GM12878 (cell line): ENCODE data around the gene FBLN5. TPM values are rescaled to one million over a fixed set of nuclear protein-coding genes. Genes with fewer than 3 reads are reported as not detected.
A peak's percentile ranks its signal among the peaks of the same experiment; 100 is the strongest.

Experiments
- ATAC-seq: fragments of 200-7000 bp; cut with Tn5 transposase; 3 replicates; pipeline ENCODE4 v1.9.1; 2020; ENCODE audit warnings: mild to moderate bottlenecking, moderate library complexity
- BruUV-seq: library from RNA; stranded (reverse); fragments of 400-500 nt; replicated peaks from 2 replicates; lab custom pipeline; 2021; lab: Mats Ljungman, UMichigan
- CTCF ChIA-PET: fragments of 300-600 bp; sonication (Branson Sonifier 250); formaldehyde crosslinking; extraction: SDS; loops from one replicate; lab custom pipeline; 2021; ENCODE audit warnings: inconsistent platforms; lab: Yijun Ruan, JAX
- POLR2A ChIA-PET: fragments of 350-600 bp; formaldehyde crosslinking; extraction: SDS; loops from one replicate; lab custom pipeline; 2021; ENCODE audit warnings: inconsistent platforms; lab: Charles Lee
- RAD21 ChIA-PET: fragments of 300-600 bp; sonication (Branson Sonifier 250); formaldehyde crosslinking; loops from one replicate; lab custom pipeline; 2023; ENCODE audit warnings: antibody characterized with exemption; ENCODE audit not compliant: unreplicated experiment; lab: Charles Lee
- SMC1A ChIA-PET: fragments of 300-600 bp; sonication (Branson Sonifier 250); formaldehyde crosslinking; loops from one replicate; lab custom pipeline; 2023; ENCODE audit not compliant: unreplicated experiment, uncharacterized antibody; lab: Charles Lee
- DNase-seq: peaks from one replicate; pipeline ENCODE4 v3.0.0-alpha.2; 2011; ENCODE audit warnings: low read depth, low spot score
- FAIRE-seq: peaks from 3 replicates; lab custom pipeline; 2011; peaks lifted over from hg19 to GRCh38; lab: Jason Lieb, UNC
- H2AFZ ChIP-seq: 2 replicates; pipeline ENCODE4 v1.6.0; 2011; ENCODE audit warnings: low read depth, low read length, control low read depth; ENCODE audit not compliant: control insufficient read depth
- H3K27ac ChIP-seq: 2 replicates; pipeline ENCODE4 v1.5.1; 2011; ENCODE audit warnings: control low read depth; ENCODE audit not compliant: control insufficient read depth, insufficient read depth
- H3K27me3 ChIP-seq, 2 experiments: replicated peaks in 1 of 2; 2 replicates each; pipeline versions ENCODE4 v1.6.0 to v1.6.1; 2011; ENCODE audit warnings: low read length in 1 of 2; ENCODE audit not compliant: control insufficient read depth in 2 of 2, insufficient read depth in 2 of 2
- H3K36me3 ChIP-seq, 2 experiments: 2 replicates each; pipeline ENCODE4 v1.5.1; 2011; ENCODE audit warnings: low read length in 1 of 2; ENCODE audit not compliant: control insufficient read depth in 2 of 2, insufficient read depth in 2 of 2
- H3K4me1 ChIP-seq: 2 replicates; pipeline ENCODE4 v1.6.1; 2011; ENCODE audit warnings: mild to moderate bottlenecking, low read length, moderate library complexity, mixed read lengths; ENCODE audit not compliant: control insufficient read depth, insufficient read depth
- H3K4me2 ChIP-seq: 2 replicates; pipeline ENCODE4 v1.6.0; 2011; ENCODE audit warnings: control low read depth; ENCODE audit not compliant: control insufficient read depth, insufficient read depth
- H3K4me3 ChIP-seq: fragments of 200-600 bp; sonication (generic); 2 replicates; pipeline ENCODE4 v1.5.1; 2016
- H3K79me2 ChIP-seq: 2 replicates; pipeline ENCODE4 v1.6.0; 2011; ENCODE audit warnings: low read length; ENCODE audit not compliant: control insufficient read depth, insufficient read depth
- H3K9ac ChIP-seq: 2 replicates; pipeline ENCODE4 v1.8.0; 2011; ENCODE audit warnings: low read length, control low read depth, mixed read lengths; ENCODE audit not compliant: control insufficient read depth, insufficient read depth
- H3K9me3 ChIP-seq: replicated peaks from 3 replicates; pipeline ENCODE4 v1.5.1; 2011; ENCODE audit warnings: mild to moderate bottlenecking, low read length; ENCODE audit not compliant: control insufficient read depth, insufficient read depth
- H4K20me1 ChIP-seq: 2 replicates; pipeline ENCODE4 v1.6.0; 2011; ENCODE audit not compliant: control insufficient read depth, insufficient read depth
- ASH2L ChIP-seq: fragments of 300-600, 200-600 bp; sonication (generic); IDR thresholded peaks from 2 replicates; pipeline ENCODE4 v1.6.1; 2017; ENCODE audit warnings: low read depth, mild to moderate bottlenecking, borderline replicate concordance
- ATF2 ChIP-seq: IDR thresholded peaks from 2 replicates; pipeline ENCODE4 v1.6.1; 2012; ENCODE audit warnings: low read length, inconsistent platforms
- BRCA1 ChIP-seq: IDR thresholded peaks from 2 replicates; pipeline ENCODE4 v1.6.1; 2011; ENCODE audit warnings: low read depth, low read length, improper control_type of control experiment
- CREM ChIP-seq: IDR thresholded peaks from 2 replicates; pipeline ENCODE4 v1.6.1; 2014; ENCODE audit warnings: antibody characterized with exemption, low read depth
- ETV6 ChIP-seq, 2 experiments: fragments of 450-650 bp in 1 of 2; IDR thresholded peaks in 1 of 2; conservative IDR thresholded peaks in 1 of 2; 2 replicates each; pipeline ENCODE4 v1.6.1; 2014; ENCODE audit warnings: antibody characterized with exemption in 1 of 2, borderline replicate concordance in 1 of 2, low read depth in 1 of 2, mild to moderate bottlenecking in 1 of 2, moderate library complexity in 1 of 2
- FOXM1 ChIP-seq: IDR thresholded peaks from 2 replicates; pipeline ENCODE4 v1.6.1; 2012; ENCODE audit warnings: low read depth, mild to moderate bottlenecking, inconsistent platforms, low read length, moderate library complexity
- IKZF2 ChIP-seq, 2 experiments: fragments of 450-650 bp; IDR thresholded peaks; 2 replicates each; pipeline ENCODE4 v1.6.1; 2017; ENCODE audit warnings: mild to moderate bottlenecking in 2 of 2, moderate library complexity in 2 of 2
- JUNB ChIP-seq: IDR thresholded peaks from 2 replicates; pipeline ENCODE4 v1.6.1; 2016; ENCODE audit warnings: antibody characterized with exemption, mild to moderate bottlenecking
- MEF2A ChIP-seq: IDR thresholded peaks from 2 replicates; pipeline ENCODE4 v1.6.1; 2011; ENCODE audit warnings: low read depth, mild to moderate bottlenecking, low read length, moderate library complexity; ENCODE audit not compliant: insufficient read depth
- MEF2B ChIP-seq: fragments of 450-650 bp; IDR thresholded peaks from 2 replicates; pipeline ENCODE4 v1.6.1; 2018; ENCODE audit warnings: mild to moderate bottlenecking, moderate library complexity; ENCODE audit not compliant: partially characterized antibody, poor library complexity, severe bottlenecking
- MTA2 ChIP-seq: fragments of 450-650 bp; IDR thresholded peaks from 2 replicates; pipeline ENCODE4 v1.6.1; 2016; ENCODE audit warnings: low read depth, mild to moderate bottlenecking, moderate library complexity
- NFXL1 ChIP-seq: fragments of 450-650 bp; IDR thresholded peaks from 2 replicates; pipeline ENCODE4 v1.6.1; 2017; ENCODE audit warnings: antibody characterized with exemption, mild to moderate bottlenecking, borderline replicate concordance
- NR2F1 ChIP-seq: fragments of 450-650 bp; conservative IDR thresholded peaks from 2 replicates; pipeline ENCODE4 v1.6.1; 2017; ENCODE audit warnings: mild to moderate bottlenecking
- PAX8 ChIP-seq: fragments of 450-650 bp; IDR thresholded peaks from 2 replicates; pipeline ENCODE4 v1.6.1; 2017; ENCODE audit warnings: mild to moderate bottlenecking, moderate library complexity
- PML ChIP-seq: IDR thresholded peaks from 2 replicates; pipeline ENCODE4 v1.6.1; 2012; ENCODE audit warnings: low read length, inconsistent platforms
- RUNX3 ChIP-seq: IDR thresholded peaks from 2 replicates; pipeline ENCODE4 v1.6.1; 2012; ENCODE audit warnings: low read length, inconsistent platforms
- SMAD1 ChIP-seq: fragments of 450-650 bp; IDR thresholded peaks from 2 replicates; pipeline ENCODE4 v1.6.1; 2018; ENCODE audit warnings: mild to moderate bottlenecking, low read depth; ENCODE audit not compliant: partially characterized antibody
- SMAD5 ChIP-seq: IDR thresholded peaks from 2 replicates; pipeline ENCODE4 v1.6.1; 2016; ENCODE audit warnings: antibody characterized with exemption, low read depth
- SPI1 ChIP-seq: IDR thresholded peaks from 2 replicates; pipeline ENCODE4 v1.6.1; 2011; ENCODE audit warnings: low read depth, mild to moderate bottlenecking, low read length, moderate library complexity, borderline replicate concordance; ENCODE audit not compliant: insufficient read depth
- ZNF217 ChIP-seq: fragments of 450-650 bp; IDR thresholded peaks from 2 replicates; pipeline ENCODE4 v1.6.1; 2017; ENCODE audit warnings: antibody characterized with exemption, mild to moderate bottlenecking
- WGBS: methylation state at CpG from one replicate; pipeline ENCODE4 v1.1.6; 2016; ENCODE audit warnings: low lambda C conversion rate; ENCODE audit not compliant: insufficient replicate concordance, insufficient coverage; ENCODE audit errors: missing lambda C conversion rate; 5-methylcytosine and 5-hydroxymethylcytosine counted together
- in situ Hi-C: fragments of 300-500 bp; cut with MboI; formaldehyde crosslinking; loops from 9 replicates; pipeline ENCODE4 v1.14.3; 2018; ENCODE audit warnings: mixed read lengths
- intact Hi-C: fragments of 100-400 bp; cut with micrococcal nuclease; formaldehyde crosslinking; loops from one replicate; pipeline ENCODE4 v1.14.2; 2022; ENCODE audit not compliant: unreplicated experiment
- polyA plus RNA-seq, 11 experiments: library from polyadenylated mRNA; depleted of rRNA in 4 of 11; unstranded in 6 of 11; stranded (reverse) in 5 of 11; fragments of >200 nt; fragmentation: Nextera tagmentation in 4 of 11; fragmentation: Illumina TruSeq in 1 of 11; extraction: Ambion mirVana in 4 of 11; extraction: Trizol in 1 of 11; gene quantifications; 1 replicate in 1 of 11; 2 replicates in 10 of 11; pipeline versions ENCODE4 v1.2.1 to v1.2.3, GENCODE V29; 2011 to 2016; ENCODE audit warnings: inconsistent platforms in 2 of 11, missing spikeins in 2 of 11, low read depth in 1 of 11
- total RNA-seq, 4 experiments: library from RNA; depleted of rRNA in 3 of 4; stranded (reverse); fragments of >200 nt in 3 of 4; fragmentation: Illumina TruSeq in 1 of 4; extraction: Trizol in 1 of 4; gene quantifications; 2 replicates each; pipeline versions ENCODE4 v1.2.1 to v1.2.3, GENCODE V29; 2013 to 2021
- TF ChIP-seq, protein P1 (sequence below): fragments of 450-650 bp; IDR thresholded peaks from 2 replicates; pipeline ENCODE4 v1.6.1; 2017; ENCODE audit warnings: mild to moderate bottlenecking, moderate library complexity

Gene FBLN5
- total and polyA plus RNA-seq, 10 of the 15 experiments (the other 5 are each of a cell fraction or from before 2014, with no cell fraction given) = 0.03 to 0.64 (median 0.24) TPM

DNA sequence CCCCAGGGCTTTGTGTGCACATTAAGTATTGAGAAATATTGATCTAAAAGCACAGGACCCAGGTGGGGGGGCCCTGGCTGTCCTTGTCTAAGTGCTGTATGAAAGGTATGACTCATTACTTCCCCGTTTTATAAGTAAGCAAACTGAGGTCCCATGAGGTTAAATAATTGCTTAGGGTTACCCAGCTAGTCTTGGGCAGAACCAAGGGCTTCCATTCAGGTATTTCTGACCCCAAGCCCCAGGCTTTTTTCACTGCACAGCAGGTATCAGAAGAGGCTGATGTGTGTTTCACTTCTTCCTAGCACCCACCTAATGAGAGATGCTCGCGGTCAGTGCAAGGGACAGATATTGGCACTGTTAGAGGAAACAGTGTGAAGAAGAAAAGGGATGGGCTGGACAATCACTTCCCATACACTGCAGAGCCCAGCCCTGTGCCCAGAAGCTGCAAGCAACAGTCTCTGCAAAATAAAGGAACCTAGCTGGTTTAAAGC lies 75.4 kb downstream of the FBLN5 start:
- POLR2A ChIA-PET = no interaction called here
- no peak overlapping the region for H3K9ac ChIP-seq
- RAD21 ChIA-PET = no interaction called here
- TF ChIP-seq SMAD1 (no peak), ZNF217 (0 out of 2 replicates have a peak, but pooled peaks have one; percentile 27), MEF2A (no peak), RUNX3 (peak; percentile 14; the same call in 1 of the 2 replicates), BRCA1 (no peak), ATF2 (no peak), FOXM1 (no peak), ASH2L (no peak), NR2F1 (0 out of 2 replicates have a peak, but pooled peaks have one; percentile 49), ETV6 (conservative IDR thresholded peaks at IDR 0.05 in 1 of 2, IDR thresholded peaks at IDR 0.05 in 1 of 2; ENCODE audit: borderline replicate concordance in 1 of 2, low read depth in 1 of 2) (no peak), PAX8 (no peak), MEF2B (peak; percentile 69), NFXL1 (no peak), SMAD5 (no peak), PML (no peak), JUNB (peak; percentile 20; the same call in 1 of the 2 replicates), IKZF2 (IDR thresholded peaks at IDR 0.05) (peak; percentile 29 to 30; a peak in 1 of 4 replicates), MTA2 (peak; percentile 69; the same call in 1 of the 2 replicates), CREM (no peak), SPI1 (peak; percentile 35; the same call in 1 of the 2 replicates)
- TF ChIP-seq, protein P1, sequence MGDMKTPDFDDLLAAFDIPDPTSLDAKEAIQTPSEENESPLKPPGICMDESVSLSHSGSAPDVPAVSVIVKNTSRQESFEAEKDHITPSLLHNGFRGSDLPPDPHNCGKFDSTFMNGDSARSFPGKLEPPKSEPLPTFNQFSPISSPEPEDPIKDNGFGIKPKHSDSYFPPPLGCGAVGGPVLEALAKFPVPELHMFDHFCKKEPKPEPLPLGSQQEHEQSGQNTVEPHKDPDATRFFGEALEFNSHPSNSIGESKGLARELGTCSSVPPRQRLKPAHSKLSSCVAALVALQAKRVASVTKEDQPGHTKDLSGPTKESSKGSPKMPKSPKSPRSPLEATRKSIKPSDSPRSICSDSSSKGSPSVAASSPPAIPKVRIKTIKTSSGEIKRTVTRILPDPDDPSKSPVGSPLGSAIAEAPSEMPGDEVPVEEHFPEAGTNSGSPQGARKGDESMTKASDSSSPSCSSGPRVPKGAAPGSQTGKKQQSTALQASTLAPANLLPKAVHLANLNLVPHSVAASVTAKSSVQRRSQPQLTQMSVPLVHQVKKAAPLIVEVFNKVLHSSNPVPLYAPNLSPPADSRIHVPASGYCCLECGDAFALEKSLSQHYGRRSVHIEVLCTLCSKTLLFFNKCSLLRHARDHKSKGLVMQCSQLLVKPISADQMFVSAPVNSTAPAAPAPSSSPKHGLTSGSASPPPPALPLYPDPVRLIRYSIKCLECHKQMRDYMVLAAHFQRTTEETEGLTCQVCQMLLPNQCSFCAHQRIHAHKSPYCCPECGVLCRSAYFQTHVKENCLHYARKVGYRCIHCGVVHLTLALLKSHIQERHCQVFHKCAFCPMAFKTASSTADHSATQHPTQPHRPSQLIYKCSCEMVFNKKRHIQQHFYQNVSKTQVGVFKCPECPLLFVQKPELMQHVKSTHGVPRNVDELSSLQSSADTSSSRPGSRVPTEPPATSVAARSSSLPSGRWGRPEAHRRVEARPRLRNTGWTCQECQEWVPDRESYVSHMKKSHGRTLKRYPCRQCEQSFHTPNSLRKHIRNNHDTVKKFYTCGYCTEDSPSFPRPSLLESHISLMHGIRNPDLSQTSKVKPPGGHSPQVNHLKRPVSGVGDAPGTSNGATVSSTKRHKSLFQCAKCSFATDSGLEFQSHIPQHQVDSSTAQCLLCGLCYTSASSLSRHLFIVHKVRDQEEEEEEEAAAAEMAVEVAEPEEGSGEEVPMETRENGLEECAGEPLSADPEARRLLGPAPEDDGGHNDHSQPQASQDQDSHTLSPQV = no peak

More for the DNA sequence above, 75.4 kb downstream of the FBLN5 start:
- DNase-seq (peak; percentile 64), ATAC-seq (peak; percentile 73), FAIRE-seq (no peak)
- Histone ChIP-seq H3K4me2 (peak overlapping the region; percentile 41), H3K27me3 (no peaks in the 10 kb centered on the region), H3K79me2 (no peaks in the 10 kb centered on the region), H2AFZ (0 out of 2 replicates have a peak overlapping the region, but pooled peaks have one; percentile 9), H3K27ac (no peak overlapping the region), H4K20me1 (no peaks in the 10 kb centered on the region), H3K9me3 (no peaks in the 10 kb centered on the region; the same call in 2 of the 3 replicates), H3K4me1 (peaks cover 34% of the 10 kb centered on the region), H3K4me3 (no peak overlapping the region), H3K36me3 (no peaks in the 10 kb centered on the region)
- 1% methylated on average over 3 of the region's 3 CpGs for WGBS
- in situ Hi-C loops (no loop called here), intact Hi-C loops (no loop called here)
- SMC1A ChIA-PET = interaction anchor here (0.6 to 1.4 kb wide), 3 partner anchors 36 to 1756 kb away, joined by 3 to 5 read pairs (median 3); no protein-coding TSS in a partner anchor
- CTCF ChIA-PET = interaction anchor here (1.0 kb wide), 1 partner anchor 9 kb away, joined by 3 read pairs; no protein-coding TSS in a partner anchor
- no TSS peak for BruUV-seq
